CD4-positive, alpha-beta T cell treated with Interleukin-17A for 4 hours (primary cell): Measurements from ENCODE around the gene CTBS.
A peak's percentile ranks its signal among the peaks of the same experiment; 100 is the strongest.
"Not testable (repeated sequence)": the region's sequence is repeated elsewhere in the genome, so short reads cannot be mapped to it uniquely, and the experiment has no call there.

Experiments used
- DNase-seq: peaks from one replicate; pipeline ENCODE4 v3.0.0-alpha.2; 2020; ENCODE audit warnings: mixed read lengths

The CTBS gene

GRCh38 chr1:84573967-84574842, at the start of gene CTBS:
Gene CTBS (minus strand): TSS chr1:84574440. CDS start chr1:84574415, 25 bp downstream.
- peak; percentile 92 for DNase-seq

- DNase-seq, result no peak
These were observed 47.3 kb upstream of the CTBS start for GRCh38 chr1:84621553-84621952.

- DNase-seq, result peak; percentile 80
These were observed 46.6 kb upstream of the CTBS start for GRCh38 chr1:84620720-84621313.

- no peak for DNase-seq
These were observed 45.3 kb upstream of the CTBS start for GRCh38 chr1:84619383-84620102.

GRCh38 chr1:84617349-84617748, 43.1 kb upstream of the CTBS start:
- DNase-seq, result no peak

- no peak for DNase-seq
These were observed 41.5 kb upstream of the CTBS start for GRCh38 chr1:84615790-84616189.

- no peak for DNase-seq
These were observed 39.6 kb upstream of the CTBS start for GRCh38 chr1:84613887-84614286.

GRCh38 chr1:84613026-84613425, 38.8 kb upstream of the CTBS start:
- DNase-seq, result no peak

- no peak for DNase-seq
These were observed 37.6 kb upstream of the CTBS start for GRCh38 chr1:84611796-84612195.

- no peak for DNase-seq
These were observed 36.9 kb upstream of the CTBS start for GRCh38 chr1:84611091-84611490.

- no peak for DNase-seq
These were observed 32.7 kb upstream of the CTBS start for GRCh38 chr1:84606977-84607376.

- no peak for DNase-seq
These were observed 30.9 kb upstream of the CTBS start for GRCh38 chr1:84605157-84605556.

- no peak for DNase-seq
These were observed 29.9 kb upstream of the CTBS start for GRCh38 chr1:84603941-84604830.

GRCh38 chr1:84603223-84603622, 29.0 kb upstream of the CTBS start:
- no peak for DNase-seq

- DNase-seq, result no peak
These were observed 26.6 kb upstream of the CTBS start for GRCh38 chr1:84600796-84601195.

GRCh38 chr1:84598846-84599741, 24.9 kb upstream of the CTBS start:
- no peak for DNase-seq

- no peak for DNase-seq
These were observed 24.2 kb upstream of the CTBS start for GRCh38 chr1:84598418-84598817.

- DNase-seq, result no peak
These were observed 22.8 kb upstream of the CTBS start for GRCh38 chr1:84597011-84597410.

- DNase-seq, result not testable (repeated sequence)
These were observed 20.7 kb upstream of the CTBS start for GRCh38 chr1:84594959-84595358.

- DNase-seq, result no peak
These were observed 12.9 kb upstream of the CTBS start for GRCh38 chr1:84587099-84587498.

- DNase-seq, result no peak
These were observed 11.6 kb upstream of the CTBS start for GRCh38 chr1:84585803-84586202.

GRCh38 chr1:84584126-84584525, 9.9 kb upstream of the CTBS start:
- DNase-seq, result no peak
